ENCODE results near the gene PIK3AP1. TPM values are rescaled to one million over a fixed set of nuclear protein-coding genes. Genes with fewer than 3 reads are reported as not detected.

The PIK3AP1 gene
- total RNA-seq, 2 donors from 2014 or later = 3.8 to 15.6 TPM

GRCh38 chr10:96588616-96589419 lies 131.5 kb downstream of the PIK3AP1 start:
- Histone ChIP-seq H3K27me3 (replicated peaks; ENCODE audit: insufficient read depth) (no peaks in the 10 kb centered on the region), H3K4me3 (no peak overlapping the region), H3K4me1 (replicated peaks) (peaks cover 2% of the 10 kb centered on the region), H3K27ac (peak overlapping the region in 1 of 2 donors; percentile 99), H3K9me3 (no peaks in the 10 kb centered on the region), H3K36me3 (no peaks in the 10 kb centered on the region)
- intact Hi-C loops (cut with DNase I) = no loop called here
- 72% methylated on average over 5 of the region's 5 CpGs for WGBS
- TF ChIP-seq POLR2A (IDR thresholded peaks at IDR 0.05) (no peak), CTCF (IDR thresholded peaks at IDR 0.05) (no peak), POLR2AphosphoS5 (IDR thresholded peaks at IDR 0.05) (no peak)
- no peak for DNase-seq (ENCODE audit: low spot score)

- H3K36me3 ChIP-seq = no peaks in the 10 kb centered on the region
- H3K9me3 ChIP-seq = no peaks in the 10 kb centered on the region
- 5% methylated on average over 4 of the region's 4 CpGs for WGBS
- intact Hi-C loops (cut with DNase I) = no loop called here
- no peaks in the 10 kb centered on the region for H3K27me3 ChIP-seq (replicated peaks; ENCODE audit: insufficient read depth)
- peak overlapping the region; percentile 97 to 99 for H3K27ac ChIP-seq
- peaks cover 2% of the 10 kb centered on the region for H3K4me1 ChIP-seq (replicated peaks)
- TF ChIP-seq POLR2AphosphoS5 (IDR thresholded peaks at IDR 0.05) = no peak
- TF ChIP-seq CTCF (IDR thresholded peaks at IDR 0.05) = no peak
- TF ChIP-seq POLR2A (IDR thresholded peaks at IDR 0.05) = no peak
- no peak for DNase-seq (ENCODE audit: low spot score)
- H3K4me3 ChIP-seq = peak overlapping the region; percentile 87 to 97
Observed at GRCh38 chr10:96588060-96588554, 132.2 kb downstream of the PIK3AP1 start.

- peak; percentile 7 for TF ChIP-seq POLR2AphosphoS5 (IDR thresholded peaks at IDR 0.05)
- no peak for TF ChIP-seq POLR2A (IDR thresholded peaks at IDR 0.05)
- TF ChIP-seq CTCF (IDR thresholded peaks at IDR 0.05) = peak in 1 of 4 experiments; percentile 19
- Histone ChIP-seq H3K36me3 (no peaks in the 10 kb centered on the region), H3K27ac (peak overlapping the region; percentile 97 to 99), H3K4me1 (replicated peaks) (peaks cover 3% of the 10 kb centered on the region), H3K9me3 (no peaks in the 10 kb centered on the region), H3K27me3 (replicated peaks; ENCODE audit: insufficient read depth) (no peaks in the 10 kb centered on the region), H3K4me3 (peak overlapping the region; percentile 87 to 97)
- intact Hi-C loops (cut with DNase I) = no loop called here
- WGBS = 2% methylated on average over 25 of the region's 25 CpGs
- peak; percentile 48 for DNase-seq (ENCODE audit: low spot score)
Observed at GRCh38 chr10:96587264-96588059, 132.9 kb downstream of the PIK3AP1 start.

GRCh38 chr10:96586419-96587263 lies 133.7 kb downstream of the PIK3AP1 start, which contains the start of gene TM9SF3:
Gene TM9SF3, minus strand, starts transcription at chr10:96587012. Its CDS starts 177 bp downstream, at chr10:96586835.
- Histone ChIP-seq H3K4me3 (peak within 1 kb of the TSS; percentile 87 to 97), H3K27me3 (replicated peaks; ENCODE audit: insufficient read depth) (no peaks in the 10 kb centered on the region), H3K36me3 (no peaks in the 10 kb centered on the region), H3K9me3 (no peaks in the 10 kb centered on the region), H3K4me1 (replicated peaks) (peaks cover 6% of the 10 kb centered on the region), H3K27ac (peak within 1 kb of the TSS; percentile 97 to 99)
- intact Hi-C loops (cut with DNase I) = no loop called here
- TF ChIP-seq CTCF (IDR thresholded peaks at IDR 0.05) (peak in 2 of 4 experiments; percentile 30 to 34), POLR2A (IDR thresholded peaks at IDR 0.05) (peak; percentile 85), POLR2AphosphoS5 (IDR thresholded peaks at IDR 0.05) (peak; percentile 5)
- peak; percentile 93 for DNase-seq (ENCODE audit: low spot score)
- under 1% methylated on average over 37 of the region's 107 CpGs for WGBS

Data from prostate gland (tissue), 2 donors.